Mucosa of rectum (tissue), 2 donors: ENCODE measurements around the gene TPRA1.

Experiments
- H3K27ac ChIP-seq, 2 donors: one replicate each; pipeline ENCODE4 v1.7.0; 2013; ENCODE audit warnings: inconsistent platforms in 2 of 2, low read depth in 2 of 2, low read length in 2 of 2
- H3K27me3 ChIP-seq, 2 donors: one replicate each; pipeline ENCODE4 v1.7.0; 2013; ENCODE audit warnings: low read length in 2 of 2; ENCODE audit not compliant: control insufficient read depth in 2 of 2, insufficient read depth in 2 of 2
- H3K36me3 ChIP-seq, 2 donors: one replicate each; pipeline ENCODE4 v1.7.0; 2013; ENCODE audit warnings: low read length in 2 of 2; ENCODE audit not compliant: control insufficient read depth in 2 of 2, insufficient read depth in 2 of 2
- H3K4me1 ChIP-seq, 2 donors: one replicate each; pipeline ENCODE4 v1.7.0; 2013; ENCODE audit warnings: low read length in 2 of 2, mild to moderate bottlenecking in 1 of 2; ENCODE audit not compliant: control insufficient read depth in 2 of 2, insufficient read depth in 2 of 2
- H3K4me3 ChIP-seq, 2 donors: one replicate each; pipeline ENCODE4 v1.7.0; 2013; ENCODE audit warnings: low read length in 2 of 2
- H3K9ac ChIP-seq, 2 donors: one replicate each; pipeline ENCODE4 v1.7.0; 2013; ENCODE audit warnings: low read length in 2 of 2, low read depth in 1 of 2, mild to moderate bottlenecking in 1 of 2
- H3K9me3 ChIP-seq, 2 donors: one replicate each; pipeline ENCODE4 v1.7.0; 2013; ENCODE audit warnings: low read length in 2 of 2; ENCODE audit not compliant: control insufficient read depth in 2 of 2
- donor health status: healthy.
- donor health status: Normal muscosa, but diverticular disease.

Gene TPRA1

GRCh38 chr3:127578802-127579201, 11.7 kb downstream of the TPRA1 start:
- H3K36me3 ChIP-seq = peaks cover 15 to 39% of the 10 kb centered on the region in 2 donors
- no peak overlapping the region for H3K27ac ChIP-seq
- H3K9ac ChIP-seq = no peak overlapping the region
- no peaks in the 10 kb centered on the region for H3K27me3 ChIP-seq
- H3K9me3 ChIP-seq = no peaks in the 10 kb centered on the region
- no peak overlapping the region for H3K4me3 ChIP-seq
- no peaks in the 10 kb centered on the region for H3K4me1 ChIP-seq

- no peaks in the 10 kb centered on the region for H3K9me3 ChIP-seq
- H3K4me3 ChIP-seq = no peak overlapping the region
- H3K9ac ChIP-seq = no peak overlapping the region
- no peaks in the 10 kb centered on the region for H3K27me3 ChIP-seq
- no peak overlapping the region for H3K27ac ChIP-seq
- H3K36me3 ChIP-seq = peaks cover 20 to 45% of the 10 kb centered on the region in 2 donors
- H3K4me1 ChIP-seq = no peaks in the 10 kb centered on the region
These were observed 12.4 kb downstream of the TPRA1 start for GRCh38 chr3:127578168-127578567.

- Histone ChIP-seq H3K9ac (no peak overlapping the region), H3K27ac (no peak overlapping the region), H3K36me3 (peaks cover 25 to 50% of the 10 kb centered on the region in 2 donors), H3K9me3 (no peaks in the 10 kb centered on the region), H3K4me3 (no peak overlapping the region), H3K4me1 (no peaks in the 10 kb centered on the region), H3K27me3 (no peaks in the 10 kb centered on the region)
These were observed 13.1 kb downstream of the TPRA1 start for GRCh38 chr3:127577448-127577847.

- H3K27ac ChIP-seq = no peak overlapping the region
- no peaks in the 10 kb centered on the region for H3K9me3 ChIP-seq
- peaks cover 34 to 67% of the 10 kb centered on the region in 2 donors for H3K36me3 ChIP-seq
- no peaks in the 10 kb centered on the region for H3K27me3 ChIP-seq
- H3K4me1 ChIP-seq = no peaks in the 10 kb centered on the region
- H3K4me3 ChIP-seq = no peak overlapping the region
- no peak overlapping the region for H3K9ac ChIP-seq
These were observed 15.4 kb downstream of the TPRA1 start for GRCh38 chr3:127574880-127575878.

GRCh38 chr3:127573912-127574311, 16.6 kb downstream of the TPRA1 start:
- H3K4me1 ChIP-seq = no peaks in the 10 kb centered on the region
- no peaks in the 10 kb centered on the region for H3K27me3 ChIP-seq
- H3K36me3 ChIP-seq = peaks cover 24 to 59% of the 10 kb centered on the region in 2 donors
- H3K9ac ChIP-seq = no peak overlapping the region
- no peaks in the 10 kb centered on the region for H3K9me3 ChIP-seq
- H3K4me3 ChIP-seq = no peak overlapping the region
- no peak overlapping the region for H3K27ac ChIP-seq

- Histone ChIP-seq H3K4me1 (no peaks in the 10 kb centered on the region), H3K9ac (no peak overlapping the region), H3K36me3 (peaks cover 24 to 55% of the 10 kb centered on the region in 2 donors), H3K27me3 (no peaks in the 10 kb centered on the region), H3K4me3 (no peak overlapping the region), H3K27ac (no peak overlapping the region), H3K9me3 (no peaks in the 10 kb centered on the region)
These were observed 17.1 kb downstream of the TPRA1 start for GRCh38 chr3:127573401-127573800.

GRCh38 chr3:127572735-127573134, 17.8 kb downstream of the TPRA1 start:
- Histone ChIP-seq H3K4me1 (no peaks in the 10 kb centered on the region), H3K27ac (no peak overlapping the region), H3K9me3 (no peaks in the 10 kb centered on the region), H3K9ac (no peak overlapping the region), H3K36me3 (peaks cover 24 to 49% of the 10 kb centered on the region in 2 donors), H3K4me3 (no peak overlapping the region), H3K27me3 (no peaks in the 10 kb centered on the region)

- Histone ChIP-seq H3K9ac (no peak overlapping the region), H3K27ac (no peak overlapping the region), H3K4me3 (no peak overlapping the region), H3K36me3 (peaks cover 24 to 44% of the 10 kb centered on the region in 2 donors), H3K4me1 (no peaks in the 10 kb centered on the region), H3K27me3 (no peaks in the 10 kb centered on the region), H3K9me3 (no peaks in the 10 kb centered on the region)
These were observed 18.3 kb downstream of the TPRA1 start for GRCh38 chr3:127572186-127572585.

- Histone ChIP-seq H3K36me3 (peaks cover 24 to 39% of the 10 kb centered on the region in 2 donors), H3K4me1 (no peaks in the 10 kb centered on the region), H3K4me3 (no peak overlapping the region), H3K27ac (no peak overlapping the region), H3K9me3 (no peaks in the 10 kb centered on the region), H3K27me3 (no peaks in the 10 kb centered on the region), H3K9ac (no peak overlapping the region)
These were observed 20.0 kb downstream of the TPRA1 start for GRCh38 chr3:127570520-127570919.

GRCh38 chr3:127569160-127569559, 21.4 kb downstream of the TPRA1 start:
- H3K4me1 ChIP-seq = no peaks in the 10 kb centered on the region
- H3K27me3 ChIP-seq = no peaks in the 10 kb centered on the region
- H3K9me3 ChIP-seq = no peaks in the 10 kb centered on the region
- peaks cover 19 to 31% of the 10 kb centered on the region in 2 donors for H3K36me3 ChIP-seq
- H3K9ac ChIP-seq = no peak overlapping the region
- no peak overlapping the region for H3K27ac ChIP-seq
- H3K4me3 ChIP-seq = no peak overlapping the region
